Neural cell (in vitro differentiated cells): ENCODE results near the gene TP53AIP1. TPM values are rescaled to one million over a fixed set of nuclear protein-coding genes. Genes with fewer than 3 reads are reported as not detected.
A peak's percentile ranks its signal among the peaks of the same experiment; 100 is the strongest.

ENCODE experiments used
- H2AFZ ChIP-seq: fragments of 200-600, 300-800 bp; sonication (generic), shearing (Covaris generic); 2 replicates; pipeline ENCODE4 v1.6.0; 2014; ENCODE audit warnings: low read depth, mild to moderate bottlenecking, antibody characterized with exemption, low read length, moderate library complexity
- H3F3A ChIP-seq: fragments of 200-600 bp; shearing (Covaris generic); 2 replicates; pipeline ENCODE4 v1.6.1; 2016; ENCODE audit warnings: mild to moderate bottlenecking, moderate library complexity, mixed read lengths, antibody characterized with exemption, low read length; ENCODE audit not compliant: insufficient read depth, poor library complexity, severe bottlenecking
- H3K27ac ChIP-seq: fragments of 200-600, 300-800 bp; sonication (generic), shearing (Covaris generic); 2 replicates; pipeline ENCODE4 v1.5.1; 2014; ENCODE audit warnings: mild to moderate bottlenecking, low read length, moderate library complexity
- H3K27me3 ChIP-seq: fragments of 300-800, 200-600 bp; sonication (generic), shearing (Covaris generic); 2 replicates; pipeline ENCODE4 v1.6.0; 2014; ENCODE audit warnings: mild to moderate bottlenecking, low read depth, low read length, moderate library complexity; ENCODE audit not compliant: insufficient read depth
- H3K36me3 ChIP-seq: fragments of 300-800, 200-600 bp; sonication (generic), shearing (Covaris generic); 2 replicates; pipeline ENCODE4 v1.5.1; 2014; ENCODE audit warnings: mild to moderate bottlenecking, antibody characterized with exemption, low read length, moderate library complexity; ENCODE audit not compliant: insufficient read depth
- H3K4me2 ChIP-seq: fragments of 300-800, 200-600 bp; sonication (generic), shearing (Covaris generic); 2 replicates; pipeline ENCODE4 v1.6.0; 2014; ENCODE audit warnings: mild to moderate bottlenecking, low read length
- H3K4me3 ChIP-seq: fragments of 300-800, 200-600 bp; sonication (generic), shearing (Covaris generic); 2 replicates; pipeline ENCODE4 v1.5.1; 2014; ENCODE audit warnings: mild to moderate bottlenecking, low read length, moderate library complexity
- H3K79me2 ChIP-seq: fragments of 200-600 bp; shearing (Covaris generic); replicated peaks from 2 replicates; pipeline ENCODE4 v1.6.0; 2014; ENCODE audit warnings: mild to moderate bottlenecking, low read length, moderate library complexity; ENCODE audit not compliant: insufficient read depth
- H3K9ac ChIP-seq: fragments of 300-800, 200-600 bp; sonication (generic), shearing (Covaris generic); 2 replicates; pipeline ENCODE4 v1.6.1; 2016; ENCODE audit warnings: mild to moderate bottlenecking, low read length, mixed read lengths
- H3K9me2 ChIP-seq: fragments of 200-600 bp; shearing (Covaris generic); 2 replicates; pipeline ENCODE4 v1.6.1; 2016; ENCODE audit warnings: mild to moderate bottlenecking, low read length, mixed read lengths; ENCODE audit not compliant: insufficient read depth
- H3K9me3 ChIP-seq: fragments of 200-600, 300-800 bp; sonication (generic), shearing (Covaris generic); 2 replicates; pipeline ENCODE4 v1.6.1; 2016; ENCODE audit warnings: mild to moderate bottlenecking, mixed run types, low read length, moderate library complexity, mixed read lengths
- H4K20me1 ChIP-seq: fragments of 200-600 bp; shearing (Covaris generic); 2 replicates; pipeline ENCODE4 v1.6.1; 2016; ENCODE audit warnings: mild to moderate bottlenecking, mixed run types; ENCODE audit not compliant: insufficient read depth
- CTCF ChIP-seq: fragments of 450-650 bp; IDR thresholded peaks from 2 replicates; pipeline ENCODE4 v1.5.1; 2014; ENCODE audit warnings: antibody characterized with exemption, mild to moderate bottlenecking, moderate library complexity; ENCODE audit not compliant: poor library complexity, severe bottlenecking
- EP300 ChIP-seq: fragments of 450-650 bp; conservative IDR thresholded peaks from 2 replicates; pipeline ENCODE4 v1.6.1; 2014; ENCODE audit warnings: antibody characterized with exemption, mild to moderate bottlenecking, moderate library complexity; ENCODE audit not compliant: poor library complexity, severe bottlenecking
- EZH2 ChIP-seq: fragments of 200-600, 300-800 bp; shearing (Covaris generic), sonication (generic); IDR thresholded peaks from 2 replicates; pipeline ENCODE4 v1.6.1; 2014; ENCODE audit warnings: antibody characterized with exemption, low read length, borderline replicate concordance, mild to moderate bottlenecking; ENCODE audit not compliant: insufficient read depth, poor library complexity, severe bottlenecking
- MXI1 ChIP-seq: fragments of 450-650 bp; conservative IDR thresholded peaks from 2 replicates; pipeline ENCODE4 v1.6.1; 2014; ENCODE audit warnings: antibody characterized with exemption, mild to moderate bottlenecking; ENCODE audit not compliant: poor library complexity, severe bottlenecking
- POLR2AphosphoS5 ChIP-seq: IDR thresholded peaks from 2 replicates; pipeline ENCODE4 v1.6.1; 2012
- RAD21 ChIP-seq: fragments of 450-650 bp; conservative IDR thresholded peaks from 2 replicates; pipeline ENCODE4 v1.6.1; 2014; ENCODE audit warnings: antibody characterized with exemption, mild to moderate bottlenecking, moderate library complexity
- REST ChIP-seq: IDR thresholded peaks from 2 replicates; pipeline ENCODE4 v1.6.1; 2012; ENCODE audit warnings: borderline replicate concordance
- SMC3 ChIP-seq: fragments of 450-650 bp; conservative IDR thresholded peaks from 2 replicates; pipeline ENCODE4 v1.6.1; 2014; ENCODE audit warnings: antibody characterized with exemption, mild to moderate bottlenecking, moderate library complexity; ENCODE audit not compliant: poor library complexity
- TAF1 ChIP-seq: IDR thresholded peaks from 2 replicates; pipeline ENCODE4 v1.6.1; 2012; ENCODE audit warnings: low read depth
- polyA plus RNA-seq: library from polyadenylated mRNA; depleted of rRNA; stranded (reverse); fragments of >200 nt; gene quantifications from 2 replicates; pipeline ENCODE4 v1.2.3, GENCODE V29; 2014

TP53AIP1 gene
- polyA plus RNA-seq, 1 donor from 2014 or later, result 0.68 TPM

- Histone ChIP-seq H3K36me3 (no peaks in the 10 kb centered on the region), H3F3A (no peaks in the 10 kb centered on the region), H3K79me2 (no peaks in the 10 kb centered on the region), H3K9ac (peak overlapping the region; percentile 60), H3K4me2 (no peak overlapping the region), H4K20me1 (no peaks in the 10 kb centered on the region), H3K9me3 (no peaks in the 10 kb centered on the region), H3K4me3 (no peak overlapping the region), H3K27me3 (no peaks in the 10 kb centered on the region), H3K27ac (peak overlapping the region; percentile 74), H2AFZ (peak overlapping the region; percentile 52), H3K9me2 (no peaks in the 10 kb centered on the region)
- no peak for TF ChIP-seq POLR2AphosphoS5
- no peak for TF ChIP-seq RAD21
- TF ChIP-seq TAF1, result no peak
- no peak for TF ChIP-seq SMC3
- TF ChIP-seq EZH2, result no peak
- TF ChIP-seq REST, result no peak
- TF ChIP-seq MXI1, result no peak
- TF ChIP-seq EP300, result no peak
- TF ChIP-seq CTCF, result no peak
Measured at GRCh38 chr11:128937480-128937879, 5.2 kb downstream of the TP53AIP1 start.

GRCh38 chr11:128936606-128937251, 5.9 kb downstream of the TP53AIP1 start:
- no peaks in the 10 kb centered on the region for H3K9me2 ChIP-seq
- no peaks in the 10 kb centered on the region for H3K36me3 ChIP-seq
- peak overlapping the region; percentile 52 for H2AFZ ChIP-seq
- H3K27me3 ChIP-seq, result no peaks in the 10 kb centered on the region
- peak overlapping the region; percentile 60 for H3K9ac ChIP-seq
- H3K4me3 ChIP-seq, result no peak overlapping the region
- no peaks in the 10 kb centered on the region for H3K9me3 ChIP-seq
- no peak for TF ChIP-seq EZH2
- TF ChIP-seq RAD21, result peak; percentile 62
- TF ChIP-seq REST, result peak; percentile 33
- peak; percentile 83 for TF ChIP-seq EP300
- no peak for TF ChIP-seq MXI1
- TF ChIP-seq SMC3, result peak; percentile 62
- TF ChIP-seq TAF1, result no peak
- TF ChIP-seq CTCF, result peak; percentile 66
- TF ChIP-seq POLR2AphosphoS5, result peak; percentile 41
- no peaks in the 10 kb centered on the region for H3F3A ChIP-seq
- H3K4me2 ChIP-seq, result no peak overlapping the region
- H4K20me1 ChIP-seq, result no peaks in the 10 kb centered on the region
- peak overlapping the region; percentile 74 for H3K27ac ChIP-seq
- no peaks in the 10 kb centered on the region for H3K79me2 ChIP-seq
